ENCODE data around the gene HTR7.

HTR7 gene

GRCh38 chr10:90745565-90745964, 112.3 kb downstream of the HTR7 start:
- DNase-seq (ENCODE audit: extremely low spot score) = no peak
- TF ChIP-seq, protein P1, sequence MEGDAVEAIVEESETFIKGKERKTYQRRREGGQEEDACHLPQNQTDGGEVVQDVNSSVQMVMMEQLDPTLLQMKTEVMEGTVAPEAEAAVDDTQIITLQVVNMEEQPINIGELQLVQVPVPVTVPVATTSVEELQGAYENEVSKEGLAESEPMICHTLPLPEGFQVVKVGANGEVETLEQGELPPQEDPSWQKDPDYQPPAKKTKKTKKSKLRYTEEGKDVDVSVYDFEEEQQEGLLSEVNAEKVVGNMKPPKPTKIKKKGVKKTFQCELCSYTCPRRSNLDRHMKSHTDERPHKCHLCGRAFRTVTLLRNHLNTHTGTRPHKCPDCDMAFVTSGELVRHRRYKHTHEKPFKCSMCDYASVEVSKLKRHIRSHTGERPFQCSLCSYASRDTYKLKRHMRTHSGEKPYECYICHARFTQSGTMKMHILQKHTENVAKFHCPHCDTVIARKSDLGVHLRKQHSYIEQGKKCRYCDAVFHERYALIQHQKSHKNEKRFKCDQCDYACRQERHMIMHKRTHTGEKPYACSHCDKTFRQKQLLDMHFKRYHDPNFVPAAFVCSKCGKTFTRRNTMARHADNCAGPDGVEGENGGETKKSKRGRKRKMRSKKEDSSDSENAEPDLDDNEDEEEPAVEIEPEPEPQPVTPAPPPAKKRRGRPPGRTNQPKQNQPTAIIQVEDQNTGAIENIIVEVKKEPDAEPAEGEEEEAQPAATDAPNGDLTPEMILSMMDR (IDR thresholded peaks at IDR 0.05; ENCODE audit: control extremely low read depth, extremely low read depth, low read depth, missing control alignments) = no peak
- ChIA-PET CTCF (interaction anchor here (0.8 to 4.9 kb wide), 9 partner anchors 10 to 126 kb away, joined by 3 to 15 read pairs (median 3); partner anchors contain the start of gene RPP30), POLR2A (no interaction called here)

GRCh38 chr10:90743291-90743690, 114.5 kb downstream of the HTR7 start:
- CTCF ChIA-PET = interaction anchor here (4.9 kb wide), 1 partner anchor 13 kb away, joined by 15 read pairs; no protein-coding TSS in a partner anchor
- TF ChIP-seq, protein P1 (IDR thresholded peaks at IDR 0.05; ENCODE audit: control extremely low read depth, extremely low read depth, low read depth, missing control alignments) = no peak

GRCh38 chr10:90741926-90742565, 115.8 kb downstream of the HTR7 start:
- CTCF ChIA-PET = interaction anchor here (0.8 to 4.9 kb wide), 2 partner anchors 9 to 14 kb away, joined by 3 to 15 read pairs; no protein-coding TSS in a partner anchor
- DNase-seq (ENCODE audit: extremely low spot score) = no peak
- POLR2A ChIA-PET = no interaction called here
- TF ChIP-seq, protein P1 (IDR thresholded peaks at IDR 0.05; ENCODE audit: control extremely low read depth, extremely low read depth, low read depth, missing control alignments) = no peak

More at GRCh38 chr10:90743291-90743690, 114.5 kb downstream of the HTR7 start:
- POLR2A ChIA-PET = no interaction called here
- no peak for DNase-seq (ENCODE audit: extremely low spot score)

DNA sequence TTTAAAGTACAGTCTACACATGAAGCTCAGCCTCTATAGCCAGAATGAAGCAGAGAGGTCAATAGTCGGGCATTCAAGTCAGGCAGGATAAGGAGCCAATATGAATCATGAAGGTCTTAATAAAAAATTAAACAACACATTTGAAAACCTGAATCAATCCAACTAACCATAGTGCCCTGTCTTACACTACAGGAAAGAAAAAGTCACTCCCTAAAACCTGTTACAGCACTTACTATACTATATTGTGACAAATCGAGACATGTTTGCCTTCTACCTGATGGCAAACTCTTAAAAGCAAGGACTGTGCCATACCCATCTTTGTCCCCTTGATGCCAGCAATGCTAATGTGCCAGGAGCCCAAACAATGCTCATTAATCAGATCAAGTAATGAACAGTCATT, 117.6 kb downstream of the HTR7 start:
- ChIA-PET POLR2A (no interaction called here), CTCF (no interaction called here)
- DNase-seq (ENCODE audit: extremely low spot score) = no peak
- TF ChIP-seq, protein P1 (IDR thresholded peaks at IDR 0.05; ENCODE audit: control extremely low read depth, extremely low read depth, low read depth, missing control alignments) = no peak

GRCh38 chr10:90738885-90739284, 119.0 kb downstream of the HTR7 start:
- TF ChIP-seq, protein P1 (IDR thresholded peaks at IDR 0.05; ENCODE audit: control extremely low read depth, extremely low read depth, low read depth, missing control alignments) = no peak
- CTCF ChIA-PET = interaction anchor here (1.0 to 1.5 kb wide), 3 partner anchors 8 to 133 kb away, joined by 3 to 4 read pairs (median 3); partner anchors contain the start of gene RPP30
- POLR2A ChIA-PET = no interaction called here
- no peak for DNase-seq (ENCODE audit: extremely low spot score)

- CTCF ChIA-PET = interaction anchor here (1.9 kb wide), 1 partner anchor 17 kb away, joined by 5 read pairs; no protein-coding TSS in a partner anchor
- TF ChIP-seq, protein P1 (IDR thresholded peaks at IDR 0.05; ENCODE audit: control extremely low read depth, extremely low read depth, low read depth, missing control alignments) = no peak
- POLR2A ChIA-PET = no interaction called here
- no peak for DNase-seq (ENCODE audit: extremely low spot score)
These were observed 123.4 kb downstream of the HTR7 start for GRCh38 chr10:90734415-90734814.

All from GM10248 (cell line).